ENCODE measurements around the gene RARB. TPM values are rescaled to one million over a fixed set of nuclear protein-coding genes. Genes with fewer than 3 reads are reported as not detected.

Gene RARB
- polyA plus RNA-seq, 1 donor (not counting 4 experiments of a cell fraction or from before 2014, with no cell fraction given): 0.03 TPM

GRCh38 chr3:25384471-25384870, 43.6 kb upstream of the RARB start:
- DNase-seq (ENCODE audit: low read depth, low spot score): no peak
- Histone ChIP-seq H3K36me3 (ENCODE audit: control insufficient read depth in 2 of 2, extremely low read depth in 1 of 2, insufficient read depth in 2 of 2, low read length in 2 of 2) (no peaks in the 10 kb centered on the region), H3K4me1 (ENCODE audit: control insufficient read depth, extremely low read depth, insufficient read depth, low read length) (no peaks in the 10 kb centered on the region), H3K27me3 (ENCODE audit: control insufficient read depth, extremely low read depth, insufficient read depth, low read length) (no peaks in the 10 kb centered on the region), H2AFZ (ENCODE audit: control insufficient read depth, low read length) (no peak overlapping the region), H3K79me2 (ENCODE audit: control insufficient read depth, insufficient read depth, low read length) (no peaks in the 10 kb centered on the region), H3K9me1 (ENCODE audit: control insufficient read depth, extremely low read depth, insufficient read depth, low read length) (no peaks in the 10 kb centered on the region), H3K9me3 (ENCODE audit: control insufficient read depth, low read depth, low read length) (no peaks in the 10 kb centered on the region), H4K20me1 (ENCODE audit: control insufficient read depth, extremely low read depth, insufficient read depth, low read length) (no peaks in the 10 kb centered on the region), H3K4me3 (ENCODE audit: control insufficient read depth in 2 of 3, extremely low read depth in 1 of 3, insufficient read depth in 2 of 3, low read depth in 1 of 3, low read length in 3 of 3) (no peak overlapping the region), H3K27ac (ENCODE audit: control insufficient read depth, insufficient read depth, low read length) (no peak overlapping the region), H3K9ac (ENCODE audit: control insufficient read depth, extremely low read depth, insufficient read depth, low read length) (no peak overlapping the region), H3K4me2 (ENCODE audit: control insufficient read depth, extremely low read depth, insufficient read depth, low read depth, low read length) (no peak overlapping the region)
- TF ChIP-seq CTCF (optimal IDR thresholded peaks at IDR 0.05 in 1 of 3, IDR thresholded peaks at IDR 0.05 in 1 of 3, conservative IDR thresholded peaks at IDR 0.05 in 1 of 3; ENCODE audit: extremely low read depth in 1 of 3, insufficient read depth in 2 of 3, low read length in 3 of 3) (no peak), EZH2 (IDR thresholded peaks at IDR 0.05; ENCODE audit: low read length) (no peak)
- dilution Hi-C loops (cut with MboI; ENCODE audit: extremely low pct_ligation_motif_present, low sequenced_read_pairs): no loop called here
- FAIRE-seq: no peak

GRCh38 chr3:25385807-25386460, 42.1 kb upstream of the RARB start:
- no peak for FAIRE-seq
- no peak for DNase-seq (ENCODE audit: low read depth, low spot score)
- Histone ChIP-seq H3K27ac (ENCODE audit: control insufficient read depth, insufficient read depth, low read length) (no peak overlapping the region), H3K79me2 (ENCODE audit: control insufficient read depth, insufficient read depth, low read length) (no peaks in the 10 kb centered on the region), H2AFZ (ENCODE audit: control insufficient read depth, low read length) (no peak overlapping the region), H3K4me2 (ENCODE audit: control insufficient read depth, extremely low read depth, insufficient read depth, low read depth, low read length) (no peak overlapping the region), H3K9me3 (ENCODE audit: control insufficient read depth, low read depth, low read length) (no peaks in the 10 kb centered on the region), H3K9me1 (ENCODE audit: control insufficient read depth, extremely low read depth, insufficient read depth, low read length) (no peaks in the 10 kb centered on the region), H4K20me1 (ENCODE audit: control insufficient read depth, extremely low read depth, insufficient read depth, low read length) (no peaks in the 10 kb centered on the region), H3K36me3 (ENCODE audit: control insufficient read depth in 2 of 2, extremely low read depth in 1 of 2, insufficient read depth in 2 of 2, low read length in 2 of 2) (no peaks in the 10 kb centered on the region), H3K4me3 (ENCODE audit: control insufficient read depth in 2 of 3, extremely low read depth in 1 of 3, insufficient read depth in 2 of 3, low read depth in 1 of 3, low read length in 3 of 3) (no peak overlapping the region), H3K27me3 (ENCODE audit: control insufficient read depth, extremely low read depth, insufficient read depth, low read length) (no peaks in the 10 kb centered on the region), H3K4me1 (ENCODE audit: control insufficient read depth, extremely low read depth, insufficient read depth, low read length) (no peaks in the 10 kb centered on the region), H3K9ac (ENCODE audit: control insufficient read depth, extremely low read depth, insufficient read depth, low read length) (no peak overlapping the region)
- TF ChIP-seq EZH2 (IDR thresholded peaks at IDR 0.05; ENCODE audit: low read length) (no peak), CTCF (optimal IDR thresholded peaks at IDR 0.05 in 1 of 3, IDR thresholded peaks at IDR 0.05 in 1 of 3, conservative IDR thresholded peaks at IDR 0.05 in 1 of 3; ENCODE audit: extremely low read depth in 1 of 3, insufficient read depth in 2 of 3, low read length in 3 of 3) (no peak)
- dilution Hi-C loops (cut with MboI; ENCODE audit: extremely low pct_ligation_motif_present, low sequenced_read_pairs): no loop called here
